Neural progenitor cell (in vitro differentiated cells): ENCODE measurements around the gene MED10.

Experiments used
- EZH2 ChIP-seq: fragments of 200-600 bp; sonication (generic); IDR thresholded peaks from 2 replicates; pipeline ENCODE4 v1.6.1; 2017; ENCODE audit warnings: antibody characterized with exemption, mild to moderate bottlenecking, moderate library complexity
- EZH2phosphoT487 ChIP-seq: fragments of 200-600 bp; sonication (generic); IDR thresholded peaks from 2 replicates; pipeline ENCODE4 v1.6.1; 2017; ENCODE audit warnings: antibody characterized with exemption
- TF ChIP-seq, protein P1 (sequence below): fragments of 200-600 bp; sonication (generic); IDR thresholded peaks from 2 replicates; pipeline ENCODE4 v1.5.1; 2017; ENCODE audit warnings: antibody characterized with exemption, mild to moderate bottlenecking

DNA sequence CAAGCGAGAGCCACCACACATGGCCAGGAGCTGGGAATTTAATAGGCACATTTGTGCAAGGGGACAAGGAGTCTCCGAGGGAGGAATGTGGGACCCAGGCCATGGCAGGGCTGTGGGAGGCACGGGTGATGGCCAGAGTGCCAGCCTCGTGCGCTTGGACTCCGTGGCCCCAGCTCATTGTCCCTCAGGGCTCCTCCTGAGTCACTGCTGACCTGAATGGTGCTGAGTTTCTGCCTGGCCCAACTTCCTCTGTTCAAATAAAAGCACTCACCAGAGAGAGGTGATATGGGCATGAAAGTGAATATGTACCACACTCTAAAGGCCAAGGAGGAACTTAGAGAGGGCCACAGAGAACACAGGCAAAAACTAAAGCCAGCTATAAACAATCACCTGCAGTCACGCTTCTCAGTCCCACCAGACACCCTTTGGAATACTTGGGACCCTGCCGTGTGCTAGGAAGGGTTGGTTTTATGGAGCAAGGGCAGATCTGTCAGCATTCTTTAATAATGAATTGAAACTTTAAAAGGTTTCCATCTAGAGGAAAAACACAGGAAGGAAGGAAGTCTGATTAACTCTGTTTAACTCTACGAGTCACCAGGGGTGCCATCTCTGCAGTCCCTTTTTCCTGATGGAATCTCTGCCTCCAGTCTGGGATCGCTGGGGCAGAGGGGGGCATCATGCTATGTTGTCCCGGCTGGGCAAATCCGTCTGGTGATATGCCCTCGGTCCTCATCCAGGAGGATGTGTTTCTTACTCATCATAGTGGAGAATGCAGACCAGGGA, 45.2 kb upstream of the MED10 start:
- TF ChIP-seq EZH2 (no peak), EZH2phosphoT487 (no peak)
- TF ChIP-seq, protein P1, sequence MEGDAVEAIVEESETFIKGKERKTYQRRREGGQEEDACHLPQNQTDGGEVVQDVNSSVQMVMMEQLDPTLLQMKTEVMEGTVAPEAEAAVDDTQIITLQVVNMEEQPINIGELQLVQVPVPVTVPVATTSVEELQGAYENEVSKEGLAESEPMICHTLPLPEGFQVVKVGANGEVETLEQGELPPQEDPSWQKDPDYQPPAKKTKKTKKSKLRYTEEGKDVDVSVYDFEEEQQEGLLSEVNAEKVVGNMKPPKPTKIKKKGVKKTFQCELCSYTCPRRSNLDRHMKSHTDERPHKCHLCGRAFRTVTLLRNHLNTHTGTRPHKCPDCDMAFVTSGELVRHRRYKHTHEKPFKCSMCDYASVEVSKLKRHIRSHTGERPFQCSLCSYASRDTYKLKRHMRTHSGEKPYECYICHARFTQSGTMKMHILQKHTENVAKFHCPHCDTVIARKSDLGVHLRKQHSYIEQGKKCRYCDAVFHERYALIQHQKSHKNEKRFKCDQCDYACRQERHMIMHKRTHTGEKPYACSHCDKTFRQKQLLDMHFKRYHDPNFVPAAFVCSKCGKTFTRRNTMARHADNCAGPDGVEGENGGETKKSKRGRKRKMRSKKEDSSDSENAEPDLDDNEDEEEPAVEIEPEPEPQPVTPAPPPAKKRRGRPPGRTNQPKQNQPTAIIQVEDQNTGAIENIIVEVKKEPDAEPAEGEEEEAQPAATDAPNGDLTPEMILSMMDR: no peak
